ENCODE measurements around the gene GNPTG.

GRCh38 chr16:1308036-1308976, 43.4 kb upstream of the GNPTG start:
- TF ChIP-seq POLR2A (IDR thresholded peaks at IDR 0.05) (no peak), CTCF (IDR thresholded peaks at IDR 0.05) (no peak)
